ENCODE results near the gene SYNJ2.
"Not testable (repeated sequence)": the region's sequence is repeated elsewhere in the genome, so short reads cannot be mapped to it uniquely, and the experiment has no call there.

The SYNJ2 gene

GRCh38 chr6:157954150-157955117 lies 27.2 kb upstream of the SYNJ2 start:
- no peak for DNase-seq (ENCODE audit: low read depth)

- DNase-seq (ENCODE audit: low read depth), result no peak
Measured at GRCh38 chr6:157955675-157956074, 26.0 kb upstream of the SYNJ2 start.

- DNase-seq (ENCODE audit: low read depth), result no peak
Measured at GRCh38 chr6:157956171-157956730, 25.4 kb upstream of the SYNJ2 start.

- no peak for DNase-seq (ENCODE audit: low read depth)
Measured at GRCh38 chr6:157959451-157960227, 22.0 kb upstream of the SYNJ2 start.

- no peak for DNase-seq (ENCODE audit: low read depth)
Measured at GRCh38 chr6:157961153-157961831, 20.4 kb upstream of the SYNJ2 start.

GRCh38 chr6:157961832-157962575 lies 19.7 kb upstream of the SYNJ2 start:
- no peak for DNase-seq (ENCODE audit: low read depth)

- DNase-seq (ENCODE audit: low read depth), result no peak
Measured at GRCh38 chr6:157962601-157963302, 18.9 kb upstream of the SYNJ2 start.

GRCh38 chr6:157964100-157964499 lies 17.6 kb upstream of the SYNJ2 start:
- DNase-seq (ENCODE audit: low read depth), result no peak

- no peak for DNase-seq (ENCODE audit: low read depth)
Measured at GRCh38 chr6:157965387-157965786, 16.3 kb upstream of the SYNJ2 start.

- no peak for DNase-seq (ENCODE audit: low read depth)
Measured at GRCh38 chr6:157966589-157966977, 15.1 kb upstream of the SYNJ2 start.

- DNase-seq (ENCODE audit: low read depth), result no peak
Measured at GRCh38 chr6:157967020-157967419, 14.6 kb upstream of the SYNJ2 start.

- no peak for DNase-seq (ENCODE audit: low read depth)
Measured at GRCh38 chr6:157967486-157967885, 14.2 kb upstream of the SYNJ2 start.

GRCh38 chr6:157972177-157972576 lies 9.5 kb upstream of the SYNJ2 start:
- not testable (repeated sequence) for DNase-seq (ENCODE audit: low read depth)

- DNase-seq (ENCODE audit: low read depth), result no peak
Measured at GRCh38 chr6:157974341-157974894, 7.2 kb upstream of the SYNJ2 start.

GRCh38 chr6:157974967-157975366 lies 6.7 kb upstream of the SYNJ2 start:
- DNase-seq (ENCODE audit: low read depth), result no peak

- DNase-seq (ENCODE audit: low read depth), result no peak
Measured at GRCh38 chr6:157975456-157975855, 6.2 kb upstream of the SYNJ2 start.

GRCh38 chr6:157976345-157977175 lies 5.1 kb upstream of the SYNJ2 start:
- no peak for DNase-seq (ENCODE audit: low read depth)

GRCh38 chr6:157977176-157977804 lies 4.4 kb upstream of the SYNJ2 start:
- no peak for DNase-seq (ENCODE audit: low read depth)

All from stimulated activated CD8-positive, alpha-beta memory T cell treated with anti-CD3 and anti-CD28 coated beads, Interleukin-7, amount 100 ng/mL, for 24 hours (primary cell).